Liver (tissue), 9 donors: ENCODE results near the gene CWC22. TPM values are rescaled to one million over a fixed set of nuclear protein-coding genes. Genes with fewer than 3 reads are reported as not detected.

Experiments
- DNase-seq: peaks from one replicate; pipeline ENCODE4 v3.0.0-alpha.2; 2017; ENCODE audit warnings: low spot score
- H3K27ac ChIP-seq, 2 donors: one replicate each; pipeline ENCODE4 v1.7.0; 2013; ENCODE audit warnings: inconsistent platforms in 2 of 2, low read length in 2 of 2, control low read depth in 1 of 2, low read depth in 1 of 2, mild to moderate bottlenecking in 1 of 2
- H3K27me3 ChIP-seq, 4 donors: one replicate each; pipeline versions ENCODE4 v1.6.1 to v1.7.0; 2013; ENCODE audit warnings: low read length in 3 of 4, inconsistent platforms in 1 of 4, mild to moderate bottlenecking in 1 of 4, moderate library complexity in 1 of 4; ENCODE audit not compliant: control insufficient read depth in 4 of 4, insufficient read depth in 4 of 4
- H3K36me3 ChIP-seq, 4 donors: one replicate each; pipeline versions ENCODE4 v1.6.1 to v1.7.0; 2013; ENCODE audit warnings: low read length in 3 of 4, mild to moderate bottlenecking in 3 of 4, low read depth in 1 of 4, moderate library complexity in 1 of 4; ENCODE audit not compliant: control insufficient read depth in 4 of 4, insufficient read depth in 3 of 4
- H3K4me1 ChIP-seq, 4 donors: one replicate each; pipeline versions ENCODE4 v1.6.1 to v1.7.0; 2013; ENCODE audit warnings: low read length in 3 of 4, mild to moderate bottlenecking in 3 of 4, moderate library complexity in 1 of 4; ENCODE audit not compliant: control insufficient read depth in 4 of 4, insufficient read depth in 4 of 4
- H3K4me3 ChIP-seq, 3 donors: one replicate each; pipeline versions ENCODE4 v1.6.1 to v1.7.0; 2013; ENCODE audit warnings: low read length in 3 of 3, control low read depth in 1 of 3, low read depth in 1 of 3, mild to moderate bottlenecking in 1 of 3
- H3K9ac ChIP-seq, 2 donors: one replicate each; pipeline ENCODE4 v1.7.0; 2013; ENCODE audit warnings: low read length in 2 of 2, mild to moderate bottlenecking in 2 of 2, moderate library complexity in 2 of 2, control low read depth in 1 of 2, low read depth in 1 of 2
- H3K9me3 ChIP-seq, 4 donors: one replicate each; pipeline versions ENCODE4 v1.6.1 to v1.7.0; 2013; ENCODE audit warnings: low read length in 3 of 4; ENCODE audit not compliant: control insufficient read depth in 4 of 4
- FOXA1 ChIP-seq: IDR thresholded peaks from 2 replicates; pipeline ENCODE4 v1.6.1; 2016; ENCODE audit warnings: antibody characterized with exemption
- FOXA2 ChIP-seq: IDR thresholded peaks from 2 replicates; pipeline ENCODE4 v1.6.1; 2016; ENCODE audit warnings: antibody characterized with exemption
- HNF4A ChIP-seq, 2 donors: conservative IDR thresholded peaks; 2 replicates each; pipeline ENCODE4 v1.6.1; 2016; ENCODE audit warnings: antibody characterized with exemption in 2 of 2, mild to moderate bottlenecking in 2 of 2
- JUND ChIP-seq, 2 donors: IDR thresholded peaks; 2 replicates each; pipeline ENCODE4 v1.6.1; 2016; ENCODE audit warnings: antibody characterized with exemption in 2 of 2
- NR2F2 ChIP-seq: IDR thresholded peaks from 2 replicates; pipeline ENCODE4 v1.6.1; 2016; ENCODE audit warnings: antibody characterized with exemption
- RAD21 ChIP-seq, 2 donors: IDR thresholded peaks; 2 replicates each; pipeline ENCODE4 v1.6.1; 2016; ENCODE audit warnings: antibody characterized with exemption in 2 of 2, mild to moderate bottlenecking in 2 of 2
- RXRA ChIP-seq, 2 donors: IDR thresholded peaks; 2 replicates each; pipeline ENCODE4 v1.6.1; 2017 to 2018; ENCODE audit warnings: antibody characterized with exemption in 2 of 2, mild to moderate bottlenecking in 1 of 2
- SP1 ChIP-seq: IDR thresholded peaks from 2 replicates; pipeline ENCODE4 v1.6.1; 2018; ENCODE audit warnings: antibody characterized with exemption, mild to moderate bottlenecking
- YY1 ChIP-seq: IDR thresholded peaks from 2 replicates; pipeline ENCODE4 v1.6.1; 2016; ENCODE audit warnings: antibody characterized with exemption, mild to moderate bottlenecking
- WGBS: extraction: QIAGEN DNeasy Blood & Tissue Kit; methylation state at CpG from one replicate; pipeline ENCODE4 v1.1.7; 2013; 5-methylcytosine and 5-hydroxymethylcytosine counted together
- polyA plus RNA-seq, 2 donors: library from polyadenylated mRNA; stranded (reverse) in 1 of 2; unstranded in 1 of 2; fragments of 200-250 nt in 1 of 2; fragments of >200 nt in 1 of 2; fragmentation: Nextera tagmentation in 1 of 2; extraction: Ambion mirVana in 1 of 2; gene quantifications; one replicate each; pipeline versions ENCODE4 v1.2.1 to v1.2.3, GENCODE V29; 2013 to 2015
- total RNA-seq, 2 donors: library from RNA; depleted of rRNA; stranded (reverse); fragments of >200 nt; gene quantifications; one replicate each; pipeline ENCODE4 v1.2.3, GENCODE V29; 2014
- TF ChIP-seq, protein P1 (sequence below): IDR thresholded peaks from 2 replicates; pipeline ENCODE4 v1.6.1; 2016; ENCODE audit warnings: antibody characterized with exemption, mild to moderate bottlenecking
- TF ChIP-seq, protein P2 (sequence below): IDR thresholded peaks from 2 replicates; pipeline ENCODE4 v1.6.1; 2016; ENCODE audit warnings: antibody characterized with exemption
- TF ChIP-seq, protein P3 (sequence below): fragments of 150-350 bp; IDR thresholded peaks from 2 replicates; pipeline ENCODE4 v1.5.1; 2017; ENCODE audit warnings: improper control_type of control experiment, low read depth, low read length; ENCODE audit not compliant: missing input control
- donor health status: healthy.
- donor health status: healthy.
- donor health status: healthy.
- donor health status: healthy.
- donor health status: healthy.

Gene CWC22
- total and polyA plus RNA-seq, 4 donors, result 4.4 to 12.0 (median 7.7) TPM

GRCh38 chr2:179915395-179915992 lies 91.6 kb downstream of the CWC22 start:
- no peaks in the 10 kb centered on the region for H3K27me3 ChIP-seq
- peaks cover 5 to 17% (median 16%) of the 10 kb centered on the region in 4 donors for H3K4me1 ChIP-seq
- TF ChIP-seq NR2F2 (no peak), FOXA1 (no peak)
- TF ChIP-seq, protein P1, sequence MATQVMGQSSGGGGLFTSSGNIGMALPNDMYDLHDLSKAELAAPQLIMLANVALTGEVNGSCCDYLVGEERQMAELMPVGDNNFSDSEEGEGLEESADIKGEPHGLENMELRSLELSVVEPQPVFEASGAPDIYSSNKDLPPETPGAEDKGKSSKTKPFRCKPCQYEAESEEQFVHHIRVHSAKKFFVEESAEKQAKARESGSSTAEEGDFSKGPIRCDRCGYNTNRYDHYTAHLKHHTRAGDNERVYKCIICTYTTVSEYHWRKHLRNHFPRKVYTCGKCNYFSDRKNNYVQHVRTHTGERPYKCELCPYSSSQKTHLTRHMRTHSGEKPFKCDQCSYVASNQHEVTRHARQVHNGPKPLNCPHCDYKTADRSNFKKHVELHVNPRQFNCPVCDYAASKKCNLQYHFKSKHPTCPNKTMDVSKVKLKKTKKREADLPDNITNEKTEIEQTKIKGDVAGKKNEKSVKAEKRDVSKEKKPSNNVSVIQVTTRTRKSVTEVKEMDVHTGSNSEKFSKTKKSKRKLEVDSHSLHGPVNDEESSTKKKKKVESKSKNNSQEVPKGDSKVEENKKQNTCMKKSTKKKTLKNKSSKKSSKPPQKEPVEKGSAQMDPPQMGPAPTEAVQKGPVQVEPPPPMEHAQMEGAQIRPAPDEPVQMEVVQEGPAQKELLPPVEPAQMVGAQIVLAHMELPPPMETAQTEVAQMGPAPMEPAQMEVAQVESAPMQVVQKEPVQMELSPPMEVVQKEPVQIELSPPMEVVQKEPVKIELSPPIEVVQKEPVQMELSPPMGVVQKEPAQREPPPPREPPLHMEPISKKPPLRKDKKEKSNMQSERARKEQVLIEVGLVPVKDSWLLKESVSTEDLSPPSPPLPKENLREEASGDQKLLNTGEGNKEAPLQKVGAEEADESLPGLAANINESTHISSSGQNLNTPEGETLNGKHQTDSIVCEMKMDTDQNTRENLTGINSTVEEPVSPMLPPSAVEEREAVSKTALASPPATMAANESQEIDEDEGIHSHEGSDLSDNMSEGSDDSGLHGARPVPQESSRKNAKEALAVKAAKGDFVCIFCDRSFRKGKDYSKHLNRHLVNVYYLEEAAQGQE, result no peak
- no peaks in the 10 kb centered on the region for H3K36me3 ChIP-seq
- no peak overlapping the region for H3K4me3 ChIP-seq
- WGBS, result 84% methylated on average over 1 of the region's 1 CpG
- H3K27ac ChIP-seq, result no peak overlapping the region
- DNase-seq, result no peak
- no peaks in the 10 kb centered on the region for H3K9me3 ChIP-seq
- no peak overlapping the region for H3K9ac ChIP-seq

GRCh38 chr2:179913809-179914208 lies 93.3 kb downstream of the CWC22 start:
- Histone ChIP-seq H3K27me3 (no peaks in the 10 kb centered on the region), H3K4me1 (peaks cover 5 to 33% (median 29%) of the 10 kb centered on the region in 4 donors), H3K9me3 (no peaks in the 10 kb centered on the region), H3K9ac (no peak overlapping the region), H3K4me3 (no peak overlapping the region), H3K36me3 (no peaks in the 10 kb centered on the region), H3K27ac (no peak overlapping the region)
- DNase-seq, result no peak
- TF ChIP-seq, protein P1, result no peak
- TF ChIP-seq NR2F2 (peak; percentile 45), RXRA (IDR thresholded peaks at IDR 0.05) (peak; percentile 20 to 40), SP1 (no peak), HNF4A (conservative IDR thresholded peaks at IDR 0.05) (peak; percentile 53 to 55)
- WGBS, result 56% methylated on average over 4 of the region's 4 CpGs

DNA sequence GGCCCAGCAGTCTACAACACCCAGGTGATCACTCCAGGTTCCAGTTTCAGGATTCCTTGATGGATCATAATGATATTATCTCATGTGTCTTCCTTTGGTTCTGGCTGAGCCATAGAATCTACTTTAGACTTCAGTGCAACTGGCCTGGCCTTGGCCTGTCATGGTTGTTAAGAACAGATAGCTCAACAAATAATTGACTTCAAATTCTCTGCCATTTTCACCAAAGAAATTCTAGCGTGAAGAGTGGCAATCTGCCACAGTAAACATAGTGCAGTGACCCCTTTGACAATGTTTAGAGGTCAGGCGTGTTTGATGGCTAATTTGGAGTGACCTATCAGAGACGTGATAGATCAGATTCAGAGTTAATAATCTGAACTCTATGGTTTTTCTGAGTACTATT lies 95.5 kb downstream of the CWC22 start:
- H3K9ac ChIP-seq, result no peak overlapping the region
- TF ChIP-seq HNF4A (conservative IDR thresholded peaks at IDR 0.05) (peak; percentile 14 to 54), FOXA1 (no peak), JUND (IDR thresholded peaks at IDR 0.05) (no peak), RAD21 (IDR thresholded peaks at IDR 0.05) (no peak), FOXA2 (peak; percentile 22), YY1 (peak; percentile 52), RXRA (IDR thresholded peaks at IDR 0.05) (peak; percentile 32 to 58)
- TF ChIP-seq, protein P2, sequence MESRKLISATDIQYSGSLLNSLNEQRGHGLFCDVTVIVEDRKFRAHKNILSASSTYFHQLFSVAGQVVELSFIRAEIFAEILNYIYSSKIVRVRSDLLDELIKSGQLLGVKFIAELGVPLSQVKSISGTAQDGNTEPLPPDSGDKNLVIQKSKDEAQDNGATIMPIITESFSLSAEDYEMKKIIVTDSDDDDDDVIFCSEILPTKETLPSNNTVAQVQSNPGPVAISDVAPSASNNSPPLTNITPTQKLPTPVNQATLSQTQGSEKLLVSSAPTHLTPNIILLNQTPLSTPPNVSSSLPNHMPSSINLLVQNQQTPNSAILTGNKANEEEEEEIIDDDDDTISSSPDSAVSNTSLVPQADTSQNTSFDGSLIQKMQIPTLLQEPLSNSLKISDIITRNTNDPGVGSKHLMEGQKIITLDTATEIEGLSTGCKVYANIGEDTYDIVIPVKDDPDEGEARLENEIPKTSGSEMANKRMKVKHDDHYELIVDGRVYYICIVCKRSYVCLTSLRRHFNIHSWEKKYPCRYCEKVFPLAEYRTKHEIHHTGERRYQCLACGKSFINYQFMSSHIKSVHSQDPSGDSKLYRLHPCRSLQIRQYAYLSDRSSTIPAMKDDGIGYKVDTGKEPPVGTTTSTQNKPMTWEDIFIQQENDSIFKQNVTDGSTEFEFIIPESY, result no peak
- TF ChIP-seq, protein P3, sequence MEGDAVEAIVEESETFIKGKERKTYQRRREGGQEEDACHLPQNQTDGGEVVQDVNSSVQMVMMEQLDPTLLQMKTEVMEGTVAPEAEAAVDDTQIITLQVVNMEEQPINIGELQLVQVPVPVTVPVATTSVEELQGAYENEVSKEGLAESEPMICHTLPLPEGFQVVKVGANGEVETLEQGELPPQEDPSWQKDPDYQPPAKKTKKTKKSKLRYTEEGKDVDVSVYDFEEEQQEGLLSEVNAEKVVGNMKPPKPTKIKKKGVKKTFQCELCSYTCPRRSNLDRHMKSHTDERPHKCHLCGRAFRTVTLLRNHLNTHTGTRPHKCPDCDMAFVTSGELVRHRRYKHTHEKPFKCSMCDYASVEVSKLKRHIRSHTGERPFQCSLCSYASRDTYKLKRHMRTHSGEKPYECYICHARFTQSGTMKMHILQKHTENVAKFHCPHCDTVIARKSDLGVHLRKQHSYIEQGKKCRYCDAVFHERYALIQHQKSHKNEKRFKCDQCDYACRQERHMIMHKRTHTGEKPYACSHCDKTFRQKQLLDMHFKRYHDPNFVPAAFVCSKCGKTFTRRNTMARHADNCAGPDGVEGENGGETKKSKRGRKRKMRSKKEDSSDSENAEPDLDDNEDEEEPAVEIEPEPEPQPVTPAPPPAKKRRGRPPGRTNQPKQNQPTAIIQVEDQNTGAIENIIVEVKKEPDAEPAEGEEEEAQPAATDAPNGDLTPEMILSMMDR, result no peak
- H3K27me3 ChIP-seq, result no peaks in the 10 kb centered on the region
- DNase-seq, result no peak
- no peaks in the 10 kb centered on the region for H3K9me3 ChIP-seq
- H3K4me3 ChIP-seq, result no peak overlapping the region
- peaks cover 5 to 32% (median 29%) of the 10 kb centered on the region in 4 donors for H3K4me1 ChIP-seq
- no peaks in the 10 kb centered on the region for H3K36me3 ChIP-seq
- WGBS, result 34% methylated on average over 3 of the region's 3 CpGs
- H3K27ac ChIP-seq, result no peak overlapping the region
